Esophagus mucosa (tissue), 1 donor: ENCODE measurements around the gene AEN. TPM values are rescaled to one million over a fixed set of nuclear protein-coding genes. Genes with fewer than 3 reads are reported as not detected.
"Not testable (repeated sequence)": the region's sequence is repeated elsewhere in the genome, so short reads cannot be mapped to it uniquely, and the experiment has no call there.

Experiments used
- ATAC-seq: fragments of 200-7000 bp; cut with Tn5 transposase; one replicate; pipeline ENCODE4 v1.9.1; 2020
- total RNA-seq: library from RNA; stranded (reverse); gene quantifications from one replicate; pipeline ENCODE4 v1.2.4, GENCODE V29; 2023
- donor health status: DM: yes; HTN: yes; CAD: no.

The AEN gene
- total RNA-seq, 1 donor from 2014 or later = 15.8 TPM

DNA sequence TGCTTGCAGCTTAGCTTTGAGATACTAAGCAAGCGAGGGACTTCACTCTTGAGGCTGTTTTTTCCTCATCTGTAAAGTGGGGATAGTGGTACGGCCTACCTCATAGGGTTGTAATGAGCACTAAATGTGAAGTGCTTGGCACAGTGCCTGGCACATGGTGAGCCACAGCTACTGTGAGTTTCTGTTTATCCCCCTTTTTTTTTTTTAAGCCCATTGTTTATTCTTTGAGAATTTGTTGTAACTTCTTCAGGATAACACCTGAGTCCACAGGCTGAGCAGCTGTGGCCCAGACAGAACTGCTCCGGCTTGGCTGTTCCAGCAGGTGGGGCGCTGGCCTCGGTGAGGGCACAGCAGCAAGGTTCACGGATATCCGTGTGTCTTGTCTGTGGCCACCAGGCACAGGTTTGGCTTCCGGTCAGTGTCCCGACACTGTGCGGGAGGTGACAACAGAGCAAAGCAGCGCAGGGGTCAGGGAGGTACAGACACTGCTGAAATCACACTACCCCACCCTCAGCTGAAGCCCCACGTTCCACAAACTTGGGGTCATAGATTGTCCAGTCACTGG is 10.4 kb downstream of the AEN start:
- no peak for ATAC-seq

DNA sequence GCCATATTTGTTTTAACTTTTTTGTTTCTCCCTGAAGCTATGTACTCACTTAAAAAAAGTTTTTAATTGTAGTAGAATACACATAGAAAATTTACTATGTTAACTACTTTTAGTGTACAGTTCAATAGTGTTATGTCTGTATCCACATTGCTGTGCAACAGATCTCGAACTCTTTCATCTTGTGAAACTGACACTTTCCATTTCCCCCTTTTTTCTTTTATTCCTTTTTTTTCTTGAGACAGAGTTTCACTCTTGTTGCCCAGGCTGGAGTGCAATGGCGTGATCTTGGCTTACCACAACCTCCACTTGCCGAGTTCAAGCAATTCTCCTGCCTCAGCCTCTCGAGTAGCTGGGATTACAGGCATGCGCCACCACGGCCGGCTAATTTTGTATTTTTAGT is 11.7 kb downstream of the AEN start:
- ATAC-seq = not testable (repeated sequence)

DNA sequence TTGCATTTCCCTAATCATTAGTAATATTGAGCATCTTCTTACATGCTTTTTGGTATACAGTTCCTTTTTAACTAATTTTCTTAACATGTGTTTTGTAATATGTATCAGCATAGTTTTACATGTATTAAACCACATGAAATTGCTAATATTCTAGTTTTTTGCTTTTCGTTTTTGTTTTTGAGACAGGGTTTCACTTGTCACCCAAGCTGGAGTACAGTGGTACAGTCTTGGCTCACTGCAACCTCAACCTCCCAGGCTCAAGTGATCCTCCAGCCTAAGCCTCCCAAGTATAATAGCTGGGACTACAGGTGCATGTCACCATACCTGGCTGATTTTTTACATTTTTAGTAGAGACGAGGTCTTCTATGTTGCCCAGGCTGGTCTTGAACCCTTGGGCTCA is 13.3 kb downstream of the AEN start:
- ATAC-seq = no peak

DNA sequence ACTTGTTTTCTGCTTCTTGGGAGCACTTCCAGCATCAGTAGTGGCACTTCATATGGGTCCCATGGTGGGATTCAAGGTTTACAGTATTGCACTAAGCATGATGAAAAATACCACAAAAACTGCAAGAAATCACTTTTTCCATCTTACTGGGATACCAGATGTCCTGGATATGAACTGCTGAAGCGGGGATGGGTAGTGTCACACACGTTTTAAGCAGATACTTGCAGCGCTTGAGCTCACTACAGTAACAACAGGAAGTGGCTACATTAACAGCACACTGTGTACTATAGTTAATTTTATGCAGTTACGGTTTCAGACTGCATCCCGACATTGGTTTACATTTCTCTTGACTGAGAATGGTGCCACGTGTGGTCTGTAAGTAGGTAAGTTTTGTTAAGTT is 14.2 kb downstream of the AEN start:
- no peak for ATAC-seq

DNA sequence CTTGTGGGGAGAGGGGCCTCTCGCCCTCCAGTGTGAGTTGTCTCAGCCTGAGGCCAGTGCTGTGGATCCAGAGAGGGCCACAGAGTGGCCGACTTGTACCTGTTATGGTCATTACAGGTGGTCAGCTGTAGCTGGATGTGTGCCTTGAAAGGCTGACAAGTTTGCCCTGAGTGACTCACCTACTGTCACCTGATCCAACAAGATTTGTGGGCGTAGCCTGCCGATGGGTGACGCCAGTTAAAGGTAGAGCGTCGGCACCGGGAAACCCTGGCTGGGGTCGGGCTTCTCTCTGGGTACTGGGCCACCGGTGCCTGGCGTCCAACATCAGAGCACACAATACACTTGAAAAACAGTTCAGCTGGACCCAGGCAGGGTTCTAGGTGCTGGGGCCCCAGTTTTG is 14.9 kb downstream of the AEN start:
- ATAC-seq = peak; percentile 36

DNA sequence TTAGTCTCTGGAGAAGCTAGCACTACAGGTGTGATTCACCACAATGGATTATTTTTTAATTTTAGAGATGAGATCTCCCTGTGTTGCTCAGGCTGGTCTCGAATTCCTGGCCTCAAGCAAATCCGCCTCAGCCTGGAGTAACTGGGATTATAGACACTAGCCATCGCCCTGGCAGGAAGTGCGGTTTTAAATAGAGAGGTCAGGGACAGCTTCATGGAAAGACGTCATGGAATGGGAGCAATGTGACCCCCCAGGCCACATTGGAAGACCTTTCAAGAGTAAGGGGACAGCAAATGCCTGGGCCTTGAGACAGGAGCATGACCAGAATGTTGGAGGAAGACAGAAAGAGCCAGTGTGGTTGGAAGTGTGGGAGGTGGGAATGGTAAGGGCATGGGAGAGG is 15.5 kb downstream of the AEN start:
- peak; percentile 32 for ATAC-seq

DNA sequence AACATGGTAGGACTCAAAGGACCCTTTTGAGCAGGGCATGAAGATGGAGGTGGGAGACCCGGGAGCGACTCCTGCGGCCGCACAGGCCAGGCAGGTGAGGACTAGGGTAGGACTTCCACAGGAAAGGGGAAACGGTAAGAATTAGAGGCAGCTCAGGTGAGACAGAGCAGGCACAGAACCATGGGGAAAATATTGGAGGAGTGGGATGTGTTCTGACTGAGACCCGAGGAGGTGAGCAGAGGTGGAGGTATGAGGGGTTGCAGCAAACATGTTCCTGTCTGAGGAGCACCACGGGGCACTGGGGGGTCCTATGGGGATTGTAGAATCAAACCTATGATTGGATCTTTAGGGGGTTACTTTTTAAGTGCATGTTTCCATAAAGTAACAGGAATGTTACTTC is 16.3 kb downstream of the AEN start:
- no peak for ATAC-seq

DNA sequence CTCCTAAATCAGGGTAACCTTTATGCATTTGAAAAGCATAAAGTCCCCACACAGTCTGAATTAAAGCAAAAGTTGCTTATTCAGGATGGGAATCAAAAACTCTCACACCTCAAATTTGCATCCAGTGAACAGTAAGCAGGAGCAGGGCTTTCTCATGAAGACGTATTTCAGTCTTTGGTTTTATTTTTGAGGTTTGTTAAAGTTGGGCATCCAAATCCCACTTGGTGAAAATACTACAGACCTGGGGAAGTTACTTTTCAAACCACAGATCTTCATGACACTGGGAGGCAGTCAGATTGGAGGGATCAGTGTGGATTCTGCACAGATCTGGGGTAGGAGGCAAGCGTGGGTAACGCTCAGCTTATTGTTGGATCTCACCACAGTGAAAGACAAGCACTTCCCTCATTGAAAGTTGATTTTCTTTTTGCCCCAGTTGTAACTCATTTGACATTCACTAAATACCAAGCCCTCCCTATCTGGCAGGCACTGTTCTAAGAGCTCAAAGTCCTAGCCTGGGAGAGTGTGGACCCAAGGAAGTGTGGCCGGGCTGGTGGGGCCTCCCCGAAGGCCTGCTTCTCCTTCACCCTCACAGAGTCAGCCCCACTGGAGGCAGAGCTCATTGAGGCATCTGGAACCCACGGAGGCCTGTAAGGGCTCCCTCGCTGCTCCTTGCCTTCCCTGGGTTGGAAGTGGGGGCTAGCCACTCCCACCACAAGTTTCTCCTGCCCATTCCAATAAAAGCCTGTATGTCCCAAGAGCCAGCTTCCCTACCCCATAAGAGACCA is 16.9 kb downstream of the AEN start:
- peak; percentile 1 for ATAC-seq

DNA sequence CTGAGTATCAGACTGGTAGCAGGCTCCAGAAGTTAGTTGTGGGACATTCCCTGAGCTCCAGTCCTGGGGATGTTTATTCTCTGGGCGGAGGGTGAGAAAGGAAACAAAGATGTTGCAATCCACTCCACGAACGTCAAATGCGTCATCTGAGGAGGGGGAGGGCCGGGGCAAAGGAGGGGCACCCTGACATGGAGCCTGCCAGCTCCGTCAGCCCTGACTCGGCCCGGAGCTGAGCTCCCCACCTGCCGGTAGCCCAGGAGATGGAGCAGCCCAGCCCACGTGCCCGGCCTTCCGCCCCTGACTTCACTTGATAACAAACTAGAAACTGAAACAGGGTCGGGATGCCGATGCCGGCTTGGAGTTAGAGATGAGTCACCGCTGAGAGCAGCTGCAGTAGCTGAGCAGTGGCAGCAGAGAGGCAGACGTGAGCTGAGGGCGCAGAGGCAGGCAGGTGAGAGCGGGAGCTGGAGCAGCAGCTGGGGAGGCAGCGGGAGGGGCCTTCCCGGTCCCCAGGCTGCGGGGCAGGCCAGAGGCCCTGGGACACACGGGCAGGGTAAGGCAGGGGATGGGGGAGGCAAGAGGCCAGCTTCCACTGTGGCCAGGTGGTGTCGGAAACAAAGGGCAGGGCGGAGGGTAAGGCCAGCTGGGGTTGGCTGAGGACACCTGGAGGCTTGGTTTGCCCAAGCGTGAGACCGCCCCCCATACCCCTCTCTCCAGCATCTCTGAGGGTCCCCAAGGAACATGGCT is 17.7 kb downstream of the AEN start, which contains the start of gene ISG20:
ISG20 (plus strand) TSS at position 391 of the 747 bp plus-strand sequence; CDS start at position 742, 351 bp downstream.
- peak; percentile 93 for ATAC-seq

DNA sequence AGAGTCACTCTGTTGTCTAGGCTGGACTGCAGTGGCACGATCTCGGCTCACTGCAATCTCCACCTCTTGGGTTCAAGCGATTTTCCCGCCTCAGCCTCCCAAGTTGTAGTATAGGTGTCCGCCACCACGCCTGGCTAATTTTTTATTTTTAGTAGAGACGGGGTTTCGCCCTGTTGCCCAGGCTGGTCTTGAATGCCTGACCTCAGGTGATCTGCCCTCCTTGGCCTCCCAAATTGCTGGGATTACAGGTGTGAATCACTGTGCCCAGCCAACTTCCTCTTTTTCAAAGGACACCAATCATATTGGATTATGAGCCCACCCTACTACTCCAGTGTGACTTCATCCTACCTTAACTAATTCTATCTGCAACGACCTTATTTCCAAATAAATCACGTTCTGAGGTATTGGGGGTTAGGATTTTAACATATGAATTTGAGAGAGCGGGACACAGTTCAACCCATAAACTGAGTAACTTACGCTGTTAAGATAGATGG is 20.9 kb downstream of the AEN start:
- ATAC-seq = no peak

DNA sequence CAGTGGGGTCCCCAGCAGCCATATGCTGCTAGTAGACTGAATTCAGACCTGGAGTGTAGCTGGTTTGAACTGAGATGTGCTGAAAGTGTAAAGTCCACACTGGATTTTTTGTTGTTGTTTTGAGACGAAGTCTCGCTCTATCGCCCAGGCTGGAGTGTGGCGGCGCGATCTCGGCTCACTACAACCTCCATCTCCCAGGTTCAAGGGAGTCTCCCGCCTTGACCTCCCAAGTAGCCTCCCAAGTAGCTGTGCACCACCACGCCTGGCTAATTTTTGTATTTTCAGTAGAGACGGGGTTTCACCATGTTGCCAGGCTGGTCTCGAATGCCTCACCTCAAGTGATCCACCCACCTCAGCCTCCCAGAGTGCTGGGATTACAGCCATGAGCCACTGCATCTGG is 21.4 kb downstream of the AEN start:
- not testable (repeated sequence) for ATAC-seq

DNA sequence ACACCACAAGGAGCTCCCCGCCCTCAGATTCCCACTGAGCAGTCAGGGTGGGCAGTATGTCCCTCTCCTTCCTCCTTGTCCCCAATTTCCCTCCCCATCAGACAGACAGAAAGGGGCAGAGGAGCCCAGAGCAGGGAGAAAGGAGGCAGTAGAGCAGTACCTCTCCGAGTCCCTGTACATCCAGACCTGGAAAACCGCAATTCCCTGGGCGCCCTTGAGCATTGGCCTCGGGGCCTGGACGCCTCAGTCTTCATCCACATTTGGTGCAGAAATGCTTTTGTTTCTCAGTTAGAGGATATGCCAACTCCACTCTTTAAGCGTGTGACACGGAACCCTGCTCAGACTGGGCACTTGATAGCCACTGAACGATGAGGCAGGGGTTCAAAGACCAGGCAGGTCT is 23.6 kb downstream of the AEN start:
- no peak for ATAC-seq

DNA sequence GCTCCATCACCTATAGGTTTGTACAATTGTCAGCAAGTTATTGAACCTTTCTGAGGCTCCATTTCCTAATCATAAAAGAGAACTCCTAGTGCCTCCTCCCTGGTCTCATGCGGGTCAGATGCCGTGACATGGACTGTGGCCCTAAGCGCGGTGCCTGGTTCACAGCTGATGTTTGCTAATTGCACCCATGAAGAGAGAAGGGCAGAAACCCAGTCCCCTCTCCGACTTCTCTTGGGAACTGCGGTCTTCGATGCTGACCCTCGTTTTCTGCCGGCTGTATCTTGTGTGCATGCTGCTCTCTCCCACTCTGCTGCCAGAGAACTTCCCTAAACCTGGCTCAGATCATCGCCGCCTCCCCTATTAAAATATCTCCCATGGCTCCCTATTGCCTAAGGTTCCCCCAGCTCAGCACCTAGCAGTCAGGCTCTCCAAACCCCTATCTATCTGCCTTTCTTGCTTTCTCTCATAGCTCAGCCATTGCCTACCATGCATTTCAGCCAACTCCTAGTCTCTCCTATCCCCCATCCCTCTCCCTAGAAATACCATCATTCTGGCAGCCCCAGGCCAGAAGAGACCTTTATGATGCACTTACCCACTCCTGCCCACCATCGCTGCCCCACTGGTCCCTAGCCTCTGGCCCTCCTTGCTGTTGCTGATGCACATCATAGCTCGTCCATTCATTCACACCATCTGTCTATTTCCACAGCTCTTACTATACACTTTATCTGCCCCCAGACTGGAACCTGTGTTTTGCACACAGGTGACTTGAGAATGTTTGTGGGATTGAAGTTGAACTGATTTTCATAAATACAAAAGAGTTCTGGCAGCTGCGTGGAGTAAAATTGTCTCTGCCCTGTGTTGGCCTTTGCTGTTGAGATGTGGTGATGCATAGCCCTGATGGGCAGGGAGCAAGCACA is 24.3 kb downstream of the AEN start:
- ATAC-seq = no peak

DNA sequence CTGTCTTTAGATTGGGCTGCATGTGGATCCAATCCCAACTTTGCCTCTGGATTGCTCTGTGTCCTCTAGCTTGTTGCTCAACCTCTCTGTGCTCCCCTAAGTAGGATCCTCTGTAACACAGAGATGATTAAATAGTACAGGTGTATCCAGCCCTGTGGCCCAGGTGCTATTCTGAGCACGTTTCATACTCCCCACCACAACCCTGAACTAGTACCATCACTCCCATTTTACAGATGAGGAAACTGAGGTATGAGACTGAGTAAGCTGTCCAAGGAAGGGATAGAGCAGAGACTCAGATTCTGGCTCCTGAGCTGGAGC is 24.9 kb downstream of the AEN start:
- ATAC-seq = no peak

DNA sequence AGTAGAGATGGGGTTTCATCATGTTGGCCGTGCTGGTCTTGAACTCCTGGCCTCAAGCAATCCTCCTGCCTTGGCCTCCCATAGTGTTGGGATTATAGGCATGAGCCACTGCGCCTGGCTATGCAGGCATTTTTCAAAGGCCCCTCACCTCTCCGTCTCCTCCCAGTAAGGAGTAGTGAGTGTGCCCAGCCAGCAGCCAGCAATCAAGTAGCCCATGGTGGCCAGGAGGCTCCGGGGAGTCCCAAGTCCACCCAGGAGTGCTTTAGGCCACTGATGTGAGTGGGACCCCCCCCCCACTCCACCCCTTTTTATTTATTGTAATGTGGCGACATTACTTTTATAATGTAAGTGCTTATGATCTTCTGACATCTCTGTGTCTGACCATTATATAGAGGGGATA is 25.8 kb downstream of the AEN start:
- no peak for ATAC-seq

DNA sequence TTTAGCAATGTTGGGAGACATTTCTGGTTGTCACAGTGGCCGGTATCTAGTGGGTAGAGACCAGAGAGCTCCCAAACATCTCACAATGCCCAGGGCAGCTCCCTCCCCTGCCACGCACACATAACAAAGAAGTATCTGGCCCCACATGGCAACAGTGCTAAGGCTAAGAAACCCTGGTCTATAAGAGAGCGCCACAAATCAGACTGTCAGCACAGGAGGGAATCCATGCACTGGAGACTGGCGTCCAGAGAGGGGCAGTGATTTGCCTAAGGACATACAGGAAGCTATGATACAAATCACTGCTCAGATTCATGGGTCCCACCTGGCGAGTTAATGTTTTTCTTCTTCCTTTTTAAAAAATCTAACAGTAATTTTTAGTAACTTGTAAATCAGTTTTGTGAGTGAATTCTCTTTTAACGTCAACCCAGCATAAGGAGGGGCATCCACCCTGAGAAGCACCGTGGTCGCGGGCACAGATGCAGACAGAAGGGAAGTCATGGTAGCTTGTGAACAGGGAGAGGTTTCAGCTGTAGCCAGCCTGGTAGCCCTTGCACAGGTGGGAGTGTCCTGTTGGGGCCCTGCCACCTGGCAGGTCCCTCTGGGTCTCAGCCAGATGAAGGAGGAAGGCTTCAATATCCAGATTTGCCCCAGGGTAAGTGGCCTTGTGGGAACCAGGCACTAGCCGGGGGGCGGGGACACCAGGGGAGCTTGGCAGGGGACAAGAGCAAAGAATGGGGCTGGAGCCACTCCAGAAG is 26.4 kb downstream of the AEN start:
- ATAC-seq = no peak

DNA sequence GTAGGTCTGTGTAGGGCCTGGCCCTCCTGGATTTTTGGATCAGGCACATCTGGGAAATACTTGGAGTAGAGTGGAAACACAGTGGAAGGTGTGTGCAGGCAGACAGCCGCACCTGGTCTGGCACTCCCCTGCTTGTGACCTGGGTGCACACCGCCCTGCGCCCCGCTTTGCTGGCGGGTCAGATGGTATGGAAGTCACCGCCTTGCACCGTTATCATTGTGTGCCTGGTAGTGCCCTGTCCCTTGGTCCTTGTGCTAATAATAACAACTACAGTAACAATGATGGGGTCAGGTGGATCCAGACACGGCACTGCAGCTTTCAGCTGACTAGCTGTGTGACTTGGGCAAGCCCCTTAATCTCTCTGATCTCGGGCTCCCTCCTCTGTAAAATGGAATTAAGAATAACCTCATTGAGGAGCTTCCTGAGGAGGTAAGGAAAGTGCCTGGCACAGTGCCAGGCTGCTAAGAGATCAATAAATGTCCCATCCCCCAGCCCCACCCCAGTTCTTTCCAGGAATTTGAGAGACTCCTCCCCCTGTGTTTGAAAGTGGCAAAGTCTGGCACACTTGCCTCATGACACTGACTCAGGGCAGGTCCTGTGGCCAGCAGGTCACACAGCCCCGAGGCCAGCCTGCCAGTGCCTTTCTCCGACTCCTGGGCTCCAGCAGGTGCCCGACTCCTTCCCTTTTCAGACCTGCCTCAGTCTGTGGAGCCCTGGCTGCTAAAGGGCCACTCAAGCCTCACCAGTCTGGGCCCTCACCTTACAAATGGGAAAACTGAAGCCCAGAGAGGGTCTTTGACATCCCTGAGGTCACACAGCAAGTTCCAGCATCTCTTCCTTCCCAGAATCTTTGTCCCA is 27.4 kb downstream of the AEN start:
- peak; percentile 14 for ATAC-seq

DNA sequence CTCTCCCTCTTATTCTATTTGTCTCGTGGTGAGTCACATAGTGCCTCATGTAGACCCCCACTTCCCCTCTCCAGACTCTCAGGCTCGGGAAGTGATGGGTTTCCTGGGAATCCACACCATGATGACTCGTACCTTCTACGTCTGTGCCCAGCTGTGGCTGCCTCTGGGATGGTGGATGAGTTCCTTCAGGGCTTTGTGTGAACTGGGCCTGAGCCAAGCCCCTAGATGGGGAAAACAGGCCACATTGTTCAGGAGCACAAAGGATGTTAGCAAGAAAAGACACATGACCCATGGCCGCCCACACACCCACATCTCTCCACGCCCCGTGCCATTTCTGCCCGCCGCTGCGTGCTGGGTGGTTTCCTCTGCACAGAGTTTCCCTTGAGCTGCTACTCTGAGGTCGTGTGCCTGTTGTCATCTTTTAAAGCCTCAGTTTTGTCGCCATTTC is 28.2 kb downstream of the AEN start:
- ATAC-seq = peak; percentile 54

DNA sequence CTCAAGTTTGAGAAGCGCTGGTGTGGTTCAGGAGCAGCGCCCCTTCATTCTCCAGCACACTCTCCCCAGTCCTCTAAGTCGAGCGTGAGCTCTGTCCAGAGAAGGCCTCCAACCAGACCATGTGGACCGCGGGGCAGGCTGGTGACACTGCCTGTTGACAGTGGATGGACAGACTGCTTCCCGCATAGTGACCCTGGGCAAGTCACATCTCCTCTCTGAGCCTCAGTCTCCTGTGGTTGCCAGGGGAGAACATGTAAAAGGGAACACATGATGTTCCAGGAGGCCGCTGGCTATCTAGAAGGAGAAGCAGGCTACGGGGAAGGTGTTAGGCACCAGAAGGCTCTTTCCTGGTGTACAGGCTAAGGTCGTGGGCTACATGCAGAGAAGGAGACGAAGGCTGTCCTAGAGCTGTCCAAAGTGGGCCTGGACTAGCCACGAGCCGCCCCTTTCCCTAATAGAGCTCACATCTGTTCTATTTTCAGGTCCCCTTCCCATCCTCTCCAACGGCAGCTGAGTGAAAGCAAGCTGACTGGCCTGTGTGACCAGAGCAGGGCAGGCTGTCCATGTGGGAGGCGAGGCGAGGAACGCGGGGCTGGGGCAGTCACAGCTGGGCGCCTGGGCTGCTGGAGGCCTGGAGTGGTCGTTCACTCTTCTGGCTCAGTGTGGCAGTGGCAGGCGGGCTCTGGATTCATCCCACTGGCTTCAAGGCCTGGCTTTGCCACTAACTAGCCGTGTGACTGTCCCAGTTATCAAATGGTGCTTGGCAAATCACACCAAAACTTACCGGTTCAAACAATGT is 28.8 kb downstream of the AEN start:
- ATAC-seq = no peak

DNA sequence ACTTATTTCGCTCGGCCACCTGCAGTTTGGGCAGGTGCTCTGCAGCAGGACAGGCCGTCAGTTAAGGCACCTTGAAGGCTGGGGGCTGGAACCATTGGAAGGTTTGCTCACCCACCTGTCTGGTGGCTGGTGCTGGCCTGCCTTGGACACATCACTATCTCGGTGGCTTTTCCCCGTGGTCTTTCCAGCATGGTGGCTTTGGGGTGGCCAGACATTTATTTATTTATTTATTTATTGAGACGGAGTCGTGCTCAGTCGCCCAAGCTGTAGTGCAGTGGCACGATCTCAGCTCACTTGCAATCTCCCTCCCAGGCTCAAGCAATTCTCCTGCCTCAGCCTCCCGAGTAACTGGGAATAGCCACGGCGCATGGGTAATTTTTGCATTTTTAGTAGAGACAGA is 29.4 kb downstream of the AEN start:
- ATAC-seq = no peak
